Mucosa of descending colon (tissue), 3 donors: ENCODE results near the gene EEF1G. TPM values are rescaled to one million over a fixed set of nuclear protein-coding genes. Genes with fewer than 3 reads are reported as not detected.

Experiments used
- ATAC-seq: fragments of 200-7000 bp; cut with Tn5 transposase; one replicate; pipeline ENCODE4 v1.9.1; 2020; ENCODE audit warnings: mild to moderate bottlenecking, moderate library complexity
- DNase-seq, 3 donors: peaks; one replicate each; pipeline ENCODE4 v3.0.0-alpha.2; 2020
- H3K36me3 ChIP-seq: fragments of 200-600 bp; one replicate; pipeline ENCODE4 v1.8.0; 2021; ENCODE audit warnings: low read depth, mild to moderate bottlenecking
- H3K4me1 ChIP-seq: fragments of 200-600 bp; one replicate; pipeline ENCODE4 v1.8.0; 2021; ENCODE audit warnings: low read depth, mild to moderate bottlenecking
- H3K4me3 ChIP-seq: fragments of 200-600 bp; one replicate; pipeline ENCODE4 v1.8.0; 2021; ENCODE audit warnings: mild to moderate bottlenecking
- H3K9me3 ChIP-seq: fragments of 200-600 bp; one replicate; pipeline ENCODE4 v1.8.0; 2021; ENCODE audit warnings: mild to moderate bottlenecking
- CTCF ChIP-seq: fragments of 200-600 bp; IDR thresholded peaks from one replicate; pipeline ENCODE4 v1.8.0; 2022; ENCODE audit warnings: antibody characterized with exemption, mild to moderate bottlenecking
- intact Hi-C, 2 donors: fragments of 100-400 bp; cut with DNase I in 1 of 2; cut with micrococcal nuclease in 1 of 2; formaldehyde crosslinking; loops; one replicate each; pipeline versions ENCODE4 v1.11.0 to v1.11.1; 2022; cut with DNase I, micrococcal nuclease
- total RNA-seq, 3 donors: library from RNA; stranded (reverse); fragmentation: NEBNext Ultra II Directional in 2 of 3; extraction: Animal tissue kit (Norgen Biotek cat#: 25700) in 2 of 3; gene quantifications; one replicate each; pipeline versions ENCODE4 v1.2.1 to v1.2.4, GENCODE V29; 2021 to 2023
- donor health status: DM: no; HTN: no; CAD: no; lungs with moderate emphysema.
- donor health status: DM: no; HTN: no; CAD: no.
- donor health status: DM: no; HTN: yes; CAD: no.

EEF1G gene
- total RNA-seq, 3 donors from 2014 or later, result 1,059 to 1,365 (median 1,164) TPM

- ATAC-seq, result no peak
- intact Hi-C loops, result no loop called here
- Histone ChIP-seq H3K9me3 (no peaks in the 10 kb centered on the region), H3K4me3 (no peak overlapping the region), H3K36me3 (no peaks in the 10 kb centered on the region), H3K4me1 (peaks cover 16% of the 10 kb centered on the region)
- peak in 1 of 3 donors; percentile 51 for DNase-seq
- no peak for TF ChIP-seq CTCF
Measured at GRCh38 chr11:62577046-62577714, 3.5 kb upstream of the EEF1G start.

- Histone ChIP-seq H3K36me3 (no peaks in the 10 kb centered on the region), H3K9me3 (no peaks in the 10 kb centered on the region), H3K4me3 (no peak overlapping the region), H3K4me1 (peaks cover 18% of the 10 kb centered on the region)
- intact Hi-C loops, result no loop called here
- ATAC-seq, result no peak
- peak in 1 of 3 donors; percentile 53 for DNase-seq
- no peak for TF ChIP-seq CTCF
Measured at GRCh38 chr11:62575837-62576236, 2.1 kb upstream of the EEF1G start.

GRCh38 chr11:62575156-62575555, 1.5 kb upstream of the EEF1G start:
- Histone ChIP-seq H3K9me3 (no peaks in the 10 kb centered on the region), H3K36me3 (peaks cover 5% of the 10 kb centered on the region), H3K4me1 (peaks cover 18% of the 10 kb centered on the region), H3K4me3 (no peak overlapping the region)
- ATAC-seq (peak; percentile 22), DNase-seq (peak; percentile 57 to 76 (median 65))
- intact Hi-C loops, result no loop called here
- no peak for TF ChIP-seq CTCF

GRCh38 chr11:62574363-62575071, 826 bp upstream of the EEF1G start:
- Histone ChIP-seq H3K9me3 (no peaks in the 10 kb centered on the region), H3K36me3 (peaks cover 5% of the 10 kb centered on the region), H3K4me1 (peaks cover 18% of the 10 kb centered on the region), H3K4me3 (peak overlapping the region; percentile 67)
- intact Hi-C loops, result no loop called here
- ATAC-seq (peak; percentile 32), DNase-seq (peak; percentile 52 to 76 (median 59))
- TF ChIP-seq CTCF, result no peak

GRCh38 chr11:62573006-62573591, 592 bp downstream of the EEF1G start:
- intact Hi-C loops, result no loop called here
- Histone ChIP-seq H3K36me3 (peaks cover 11% of the 10 kb centered on the region), H3K9me3 (no peaks in the 10 kb centered on the region), H3K4me1 (peaks cover 18% of the 10 kb centered on the region), H3K4me3 (peak overlapping the region; percentile 67)
- no peak for DNase-seq
- no peak for TF ChIP-seq CTCF
- ATAC-seq, result peak; percentile 1
